H1 (cell line): ENCODE results near the gene ST8SIA3. TPM values are rescaled to one million over a fixed set of nuclear protein-coding genes. Genes with fewer than 3 reads are reported as not detected.

Experiments
- ASH2L ChIP-seq: fragments of 200-600, 300-600 bp; sonication (generic); IDR thresholded peaks from one replicate; pipeline ENCODE4 v1.7.1; 2017; ENCODE audit warnings: low read length
- BRCA1 ChIP-seq: IDR thresholded peaks from 2 replicates; pipeline ENCODE4 v1.6.1; 2012; ENCODE audit warnings: low read depth, low read length, improper control_type of control experiment
- CHD2 ChIP-seq: IDR thresholded peaks from 2 replicates; pipeline ENCODE4 v1.6.1; 2012; ENCODE audit warnings: low read length, improper control_type of control experiment
- JUND ChIP-seq: IDR thresholded peaks from 2 replicates; pipeline ENCODE4 v1.6.1; 2011; ENCODE audit warnings: mild to moderate bottlenecking, improper control_type of control experiment, low read length
- KDM1A ChIP-seq: fragments of 200-600, 300-600 bp; sonication (generic); IDR thresholded peaks from 2 replicates; pipeline ENCODE4 v1.7.1; 2016; ENCODE audit warnings: mild to moderate bottlenecking, low read length, borderline replicate concordance
- NANOG ChIP-seq: IDR thresholded peaks from 2 replicates; pipeline ENCODE4 v1.6.1; 2011; ENCODE audit warnings: low read length, low read depth, mild to moderate bottlenecking, inconsistent platforms; ENCODE audit not compliant: insufficient read depth, poor library complexity, severe bottlenecking
- POU5F1 ChIP-seq: IDR thresholded peaks from 2 replicates; pipeline ENCODE4 v1.6.1; 2011; ENCODE audit warnings: low read depth, mild to moderate bottlenecking, low read length, moderate library complexity
- RBBP5 ChIP-seq: IDR thresholded peaks from 2 replicates; pipeline ENCODE4 v1.7.1; 2012; ENCODE audit warnings: low read depth, mild to moderate bottlenecking, inconsistent platforms, low read length, moderate library complexity, borderline replicate concordance
- SIX5 ChIP-seq: IDR thresholded peaks from 2 replicates; pipeline ENCODE4 v1.6.1; 2011; ENCODE audit warnings: mild to moderate bottlenecking, low read depth, low read length
- SP1 ChIP-seq: IDR thresholded peaks from 2 replicates; pipeline ENCODE4 v1.6.1; 2011; ENCODE audit warnings: low read depth, low read length
- TEAD4 ChIP-seq: IDR thresholded peaks from 2 replicates; pipeline ENCODE4 v1.6.1; 2012; ENCODE audit warnings: low read depth, low read length, inconsistent platforms, mixed read lengths
- polyA plus RNA-seq, 7 experiments: library from polyadenylated mRNA; depleted of rRNA in 3 of 7; stranded (reverse) in 5 of 7; unstranded in 2 of 7; fragments of >200 nt in 5 of 7; fragments of 200-250 nt in 2 of 7; gene quantifications; 1 replicate in 5 of 7; 2 replicates in 1 of 7; 4 replicates in 1 of 7; pipeline versions ENCODE4 v1.2.1 to v1.2.3, GENCODE V29; 2011 to 2013; ENCODE audit warnings: missing spikeins in 2 of 7, mixed read lengths in 2 of 7
- total RNA-seq: library from RNA; stranded (reverse); fragmentation: NEBNext Ultra II Directional; extraction: Animal tissue kit (Norgen Biotek cat#: 25700); gene quantifications from 2 replicates; pipeline ENCODE4 v1.2.1, GENCODE V29; 2021
- TF ChIP-seq, protein P1 (sequence below): fragments of 300-600 bp; sonication (generic); IDR thresholded peaks from 2 replicates; pipeline ENCODE4 v1.7.1; 2012; ENCODE audit warnings: low read length, moderate library complexity, mild to moderate bottlenecking, inconsistent platforms; ENCODE audit not compliant: insufficient replicate concordance

The ST8SIA3 gene
- total and polyA plus RNA-seq, 2 of the 8 experiments (the other 6 are each of a cell fraction or from before 2014, with no cell fraction given) = 1.2 to 3.7 TPM

DNA sequence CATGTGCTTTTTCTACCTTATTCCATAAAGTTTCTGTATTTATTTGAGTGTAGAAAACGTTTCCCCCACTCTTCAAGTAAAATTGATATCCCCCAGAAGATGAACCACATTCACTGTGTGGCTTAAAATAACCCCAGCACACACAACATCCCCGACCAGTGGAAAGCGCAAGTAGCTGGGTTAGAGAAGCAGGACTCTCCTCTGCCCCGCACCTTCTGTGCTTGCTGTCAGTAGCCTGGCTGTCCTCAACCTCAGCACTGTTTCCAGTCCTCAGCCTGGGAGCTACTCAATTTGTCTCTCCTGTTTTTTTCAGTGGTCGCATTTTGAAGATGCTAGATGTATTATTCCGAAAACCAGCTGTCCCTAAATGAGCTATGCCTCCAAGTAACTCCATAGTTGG, 18.0 kb upstream of the ST8SIA3 start (continued):
- TF ChIP-seq, protein P1, sequence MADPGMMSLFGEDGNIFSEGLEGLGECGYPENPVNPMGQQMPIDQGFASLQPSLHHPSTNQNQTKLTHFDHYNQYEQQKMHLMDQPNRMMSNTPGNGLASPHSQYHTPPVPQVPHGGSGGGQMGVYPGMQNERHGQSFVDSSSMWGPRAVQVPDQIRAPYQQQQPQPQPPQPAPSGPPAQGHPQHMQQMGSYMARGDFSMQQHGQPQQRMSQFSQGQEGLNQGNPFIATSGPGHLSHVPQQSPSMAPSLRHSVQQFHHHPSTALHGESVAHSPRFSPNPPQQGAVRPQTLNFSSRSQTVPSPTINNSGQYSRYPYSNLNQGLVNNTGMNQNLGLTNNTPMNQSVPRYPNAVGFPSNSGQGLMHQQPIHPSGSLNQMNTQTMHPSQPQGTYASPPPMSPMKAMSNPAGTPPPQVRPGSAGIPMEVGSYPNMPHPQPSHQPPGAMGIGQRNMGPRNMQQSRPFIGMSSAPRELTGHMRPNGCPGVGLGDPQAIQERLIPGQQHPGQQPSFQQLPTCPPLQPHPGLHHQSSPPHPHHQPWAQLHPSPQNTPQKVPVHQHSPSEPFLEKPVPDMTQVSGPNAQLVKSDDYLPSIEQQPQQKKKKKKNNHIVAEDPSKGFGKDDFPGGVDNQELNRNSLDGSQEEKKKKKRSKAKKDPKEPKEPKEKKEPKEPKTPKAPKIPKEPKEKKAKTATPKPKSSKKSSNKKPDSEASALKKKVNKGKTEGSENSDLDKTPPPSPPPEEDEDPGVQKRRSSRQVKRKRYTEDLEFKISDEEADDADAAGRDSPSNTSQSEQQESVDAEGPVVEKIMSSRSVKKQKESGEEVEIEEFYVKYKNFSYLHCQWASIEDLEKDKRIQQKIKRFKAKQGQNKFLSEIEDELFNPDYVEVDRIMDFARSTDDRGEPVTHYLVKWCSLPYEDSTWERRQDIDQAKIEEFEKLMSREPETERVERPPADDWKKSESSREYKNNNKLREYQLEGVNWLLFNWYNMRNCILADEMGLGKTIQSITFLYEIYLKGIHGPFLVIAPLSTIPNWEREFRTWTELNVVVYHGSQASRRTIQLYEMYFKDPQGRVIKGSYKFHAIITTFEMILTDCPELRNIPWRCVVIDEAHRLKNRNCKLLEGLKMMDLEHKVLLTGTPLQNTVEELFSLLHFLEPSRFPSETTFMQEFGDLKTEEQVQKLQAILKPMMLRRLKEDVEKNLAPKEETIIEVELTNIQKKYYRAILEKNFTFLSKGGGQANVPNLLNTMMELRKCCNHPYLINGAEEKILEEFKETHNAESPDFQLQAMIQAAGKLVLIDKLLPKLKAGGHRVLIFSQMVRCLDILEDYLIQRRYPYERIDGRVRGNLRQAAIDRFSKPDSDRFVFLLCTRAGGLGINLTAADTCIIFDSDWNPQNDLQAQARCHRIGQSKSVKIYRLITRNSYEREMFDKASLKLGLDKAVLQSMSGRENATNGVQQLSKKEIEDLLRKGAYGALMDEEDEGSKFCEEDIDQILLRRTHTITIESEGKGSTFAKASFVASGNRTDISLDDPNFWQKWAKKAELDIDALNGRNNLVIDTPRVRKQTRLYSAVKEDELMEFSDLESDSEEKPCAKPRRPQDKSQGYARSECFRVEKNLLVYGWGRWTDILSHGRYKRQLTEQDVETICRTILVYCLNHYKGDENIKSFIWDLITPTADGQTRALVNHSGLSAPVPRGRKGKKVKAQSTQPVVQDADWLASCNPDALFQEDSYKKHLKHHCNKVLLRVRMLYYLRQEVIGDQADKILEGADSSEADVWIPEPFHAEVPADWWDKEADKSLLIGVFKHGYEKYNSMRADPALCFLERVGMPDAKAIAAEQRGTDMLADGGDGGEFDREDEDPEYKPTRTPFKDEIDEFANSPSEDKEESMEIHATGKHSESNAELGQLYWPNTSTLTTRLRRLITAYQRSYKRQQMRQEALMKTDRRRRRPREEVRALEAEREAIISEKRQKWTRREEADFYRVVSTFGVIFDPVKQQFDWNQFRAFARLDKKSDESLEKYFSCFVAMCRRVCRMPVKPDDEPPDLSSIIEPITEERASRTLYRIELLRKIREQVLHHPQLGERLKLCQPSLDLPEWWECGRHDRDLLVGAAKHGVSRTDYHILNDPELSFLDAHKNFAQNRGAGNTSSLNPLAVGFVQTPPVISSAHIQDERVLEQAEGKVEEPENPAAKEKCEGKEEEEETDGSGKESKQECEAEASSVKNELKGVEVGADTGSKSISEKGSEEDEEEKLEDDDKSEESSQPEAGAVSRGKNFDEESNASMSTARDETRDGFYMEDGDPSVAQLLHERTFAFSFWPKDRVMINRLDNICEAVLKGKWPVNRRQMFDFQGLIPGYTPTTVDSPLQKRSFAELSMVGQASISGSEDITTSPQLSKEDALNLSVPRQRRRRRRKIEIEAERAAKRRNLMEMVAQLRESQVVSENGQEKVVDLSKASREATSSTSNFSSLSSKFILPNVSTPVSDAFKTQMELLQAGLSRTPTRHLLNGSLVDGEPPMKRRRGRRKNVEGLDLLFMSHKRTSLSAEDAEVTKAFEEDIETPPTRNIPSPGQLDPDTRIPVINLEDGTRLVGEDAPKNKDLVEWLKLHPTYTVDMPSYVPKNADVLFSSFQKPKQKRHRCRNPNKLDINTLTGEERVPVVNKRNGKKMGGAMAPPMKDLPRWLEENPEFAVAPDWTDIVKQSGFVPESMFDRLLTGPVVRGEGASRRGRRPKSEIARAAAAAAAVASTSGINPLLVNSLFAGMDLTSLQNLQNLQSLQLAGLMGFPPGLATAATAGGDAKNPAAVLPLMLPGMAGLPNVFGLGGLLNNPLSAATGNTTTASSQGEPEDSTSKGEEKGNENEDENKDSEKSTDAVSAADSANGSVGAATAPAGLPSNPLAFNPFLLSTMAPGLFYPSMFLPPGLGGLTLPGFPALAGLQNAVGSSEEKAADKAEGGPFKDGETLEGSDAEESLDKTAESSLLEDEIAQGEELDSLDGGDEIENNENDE = no peak
- TF ChIP-seq SIX5 (no peak), KDM1A (no peak), CHD2 (no peak), JUND (no peak), ASH2L (no peak), POU5F1 (no peak), SP1 (no peak), BRCA1 (no peak), NANOG (no peak), RBBP5 (no peak), TEAD4 (no peak)
